ENCODE measurements around the gene GPC5. TPM values are rescaled to one million over a fixed set of nuclear protein-coding genes. Genes with fewer than 3 reads are reported as not detected.

GPC5 gene
- total and polyA plus RNA-seq, 2 of the 8 experiments (the other 6 are each of a cell fraction or from before 2014, with no cell fraction given), result 0.20 to 0.39 TPM

DNA sequence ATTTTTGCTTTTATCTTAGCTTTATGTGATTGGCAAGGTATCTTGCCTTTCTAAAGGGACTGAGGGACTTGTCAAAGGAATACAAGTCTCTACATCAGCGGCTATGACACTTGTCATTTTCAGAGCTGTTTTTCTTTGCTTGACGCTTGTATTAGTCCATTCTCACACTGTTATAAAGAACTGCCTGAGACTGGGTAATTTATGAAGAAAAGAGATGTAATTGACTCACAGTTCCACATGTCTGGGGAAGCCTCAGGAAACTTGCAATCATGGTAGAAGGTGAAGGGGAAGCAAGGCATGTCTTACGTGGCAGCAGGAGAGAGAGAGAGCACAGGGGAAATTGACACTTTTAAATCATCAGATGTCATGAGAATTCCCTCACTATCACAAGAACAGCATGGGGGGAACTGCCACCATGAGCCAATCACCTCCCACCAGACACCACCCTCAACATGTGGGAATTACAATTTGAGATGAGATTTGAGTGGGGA, 128.2 kb downstream of the GPC5 start:
- Histone ChIP-seq H3K36me3 (ENCODE audit: control insufficient read depth in 2 of 4, insufficient read depth in 4 of 4, low read length in 3 of 4) (no peaks in the 10 kb centered on the region), H4K5ac (ENCODE audit: insufficient read length, low read depth, low read length) (no peak overlapping the region), H2AFZ (ENCODE audit: low read length) (no peak overlapping the region), H3K27ac (ENCODE audit: low read depth, low read length) (no peak overlapping the region), H2AK5ac (ENCODE audit: low read depth, low read length) (no peak overlapping the region), H3K9ac (replicated peaks in 1 of 4; ENCODE audit: extremely low read depth in 1 of 4, low read depth in 3 of 4, low read length in 3 of 4) (no peak overlapping the region), H4K8ac (ENCODE audit: extremely low read depth, insufficient read depth, low read length) (no peak overlapping the region), H3K4me3 (ENCODE audit: extremely low read depth in 1 of 4, insufficient read depth in 2 of 4, low read depth in 3 of 4, low read length in 4 of 4) (no peak overlapping the region), H3K23me2 (ENCODE audit: low read depth, low read length) (no peaks in the 10 kb centered on the region), H2BK15ac (ENCODE audit: low read length) (no peak overlapping the region), H3K14ac (ENCODE audit: insufficient read length) (no peak overlapping the region), H3K9me3 (ENCODE audit: insufficient read depth in 2 of 2, low read depth in 1 of 2, low read length in 1 of 2) (peaks cover 0 to 5% of the 10 kb centered on the region in 2 experiments; a peak in 1 of 4 replicates), H3K4me2 (ENCODE audit: insufficient read depth in 1 of 2, low read depth in 2 of 2, low read length in 2 of 2) (no peak overlapping the region), H2BK5ac (ENCODE audit: low read depth, low read length) (no peak overlapping the region), H3K23ac (ENCODE audit: insufficient read length) (no peak overlapping the region), H3K79me1 (ENCODE audit: low read depth, low read length) (no peaks in the 10 kb centered on the region), H3K4me1 (replicated peaks in 1 of 4; ENCODE audit: control insufficient read depth in 3 of 4, insufficient read depth in 4 of 4, low read length in 3 of 4) (no peaks in the 10 kb centered on the region), H4K20me1 (replicated peaks in 1 of 2; ENCODE audit: control insufficient read depth in 1 of 2, insufficient read depth in 2 of 2, low read length in 2 of 2) (no peaks in the 10 kb centered on the region), H2BK12ac (ENCODE audit: low read depth, low read length) (no peak overlapping the region), H3K18ac (ENCODE audit: extremely low read depth, low read length) (no peak overlapping the region), H4K91ac (replicated peaks; ENCODE audit: insufficient read length, low read length) (no peak overlapping the region), H3K79me2 (ENCODE audit: control insufficient read depth in 1 of 2, insufficient read depth in 2 of 2, low read length in 2 of 2) (no peaks in the 10 kb centered on the region), H2BK20ac (ENCODE audit: low read length) (no peak overlapping the region), H3K56ac (replicated peaks; ENCODE audit: insufficient read length, low read depth, low read length) (no peak overlapping the region), H2BK120ac (replicated peaks; ENCODE audit: low read depth, low read length) (no peak overlapping the region), H3K4ac (replicated peaks; ENCODE audit: insufficient read length, low read depth, low read length) (no peak overlapping the region), H3K27me3 (replicated peaks in 1 of 4; ENCODE audit: control insufficient read depth in 3 of 4, extremely low read depth in 1 of 4, insufficient read depth in 3 of 4, low read length in 3 of 4) (no peaks in the 10 kb centered on the region)
- no peak for FAIRE-seq
- WGBS, 2 experiments (ENCODE audit: extremely low coverage in 1 of 2, insufficient coverage in 1 of 2, insufficient read length in 1 of 2, insufficient replicate concordance in 2 of 2, low coverage in 1 of 2, low lambda C conversion rate in 2 of 2, missing lambda C conversion rate in 1 of 2), result 97% methylated on average over 3 of the region's 3 CpGs; no CpG with 5 or more reads in 1 of the 2 experiments
- ChIA-PET POLR2A (ENCODE audit: partially characterized antibody) (no interaction called here), CTCF (ENCODE audit: partially characterized antibody) (no interaction called here)
- DNase-seq (ENCODE audit: low read depth in 1 of 2, low spot score in 2 of 2), result no peak
- TF ChIP-seq RBBP5 (IDR thresholded peaks at IDR 0.05; ENCODE audit: borderline replicate concordance, low read depth, low read length) (no peak), EP300 (IDR thresholded peaks at IDR 0.05; ENCODE audit: borderline replicate concordance in 1 of 2, low read depth in 2 of 2, low read length in 2 of 2) (no peak), ZNF274 (IDR thresholded peaks at IDR 0.05; ENCODE audit: borderline replicate concordance, extremely low read depth, low read length) (no peak), GABPA (IDR thresholded peaks at IDR 0.05; ENCODE audit: borderline replicate concordance, insufficient read depth, low read length) (no peak), FOSL1 (IDR thresholded peaks at IDR 0.05; ENCODE audit: insufficient read depth, low read depth, low read length) (no peak), CHD2 (IDR thresholded peaks at IDR 0.05; ENCODE audit: low read length) (no peak), POLR2A (IDR thresholded peaks at IDR 0.05; ENCODE audit: control extremely low read depth in 1 of 2, low read depth in 2 of 2, low read length in 2 of 2) (no peak), GTF2F1 (IDR thresholded peaks at IDR 0.05; ENCODE audit: borderline replicate concordance, low read depth, low read length) (no peak)
- TF ChIP-seq, protein P1, sequence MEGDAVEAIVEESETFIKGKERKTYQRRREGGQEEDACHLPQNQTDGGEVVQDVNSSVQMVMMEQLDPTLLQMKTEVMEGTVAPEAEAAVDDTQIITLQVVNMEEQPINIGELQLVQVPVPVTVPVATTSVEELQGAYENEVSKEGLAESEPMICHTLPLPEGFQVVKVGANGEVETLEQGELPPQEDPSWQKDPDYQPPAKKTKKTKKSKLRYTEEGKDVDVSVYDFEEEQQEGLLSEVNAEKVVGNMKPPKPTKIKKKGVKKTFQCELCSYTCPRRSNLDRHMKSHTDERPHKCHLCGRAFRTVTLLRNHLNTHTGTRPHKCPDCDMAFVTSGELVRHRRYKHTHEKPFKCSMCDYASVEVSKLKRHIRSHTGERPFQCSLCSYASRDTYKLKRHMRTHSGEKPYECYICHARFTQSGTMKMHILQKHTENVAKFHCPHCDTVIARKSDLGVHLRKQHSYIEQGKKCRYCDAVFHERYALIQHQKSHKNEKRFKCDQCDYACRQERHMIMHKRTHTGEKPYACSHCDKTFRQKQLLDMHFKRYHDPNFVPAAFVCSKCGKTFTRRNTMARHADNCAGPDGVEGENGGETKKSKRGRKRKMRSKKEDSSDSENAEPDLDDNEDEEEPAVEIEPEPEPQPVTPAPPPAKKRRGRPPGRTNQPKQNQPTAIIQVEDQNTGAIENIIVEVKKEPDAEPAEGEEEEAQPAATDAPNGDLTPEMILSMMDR (IDR thresholded peaks at IDR 0.05; ENCODE audit: control extremely low read depth in 1 of 3, insufficient read depth in 1 of 3, low read depth in 1 of 3, low read length in 3 of 3), result no peak
- TF ChIP-seq, protein P2, sequence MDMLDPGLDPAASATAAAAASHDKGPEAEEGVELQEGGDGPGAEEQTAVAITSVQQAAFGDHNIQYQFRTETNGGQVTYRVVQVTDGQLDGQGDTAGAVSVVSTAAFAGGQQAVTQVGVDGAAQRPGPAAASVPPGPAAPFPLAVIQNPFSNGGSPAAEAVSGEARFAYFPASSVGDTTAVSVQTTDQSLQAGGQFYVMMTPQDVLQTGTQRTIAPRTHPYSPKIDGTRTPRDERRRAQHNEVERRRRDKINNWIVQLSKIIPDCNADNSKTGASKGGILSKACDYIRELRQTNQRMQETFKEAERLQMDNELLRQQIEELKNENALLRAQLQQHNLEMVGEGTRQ (IDR thresholded peaks at IDR 0.05; ENCODE audit: low read length), result no peak

Measured in H1 (cell line).